GM21360 (cell line): Measurements from ENCODE around the gene ZC3H7A.

ENCODE experiments used
- ATAC-seq: cut with Tn5 transposase; IDR thresholded peaks from one replicate; pipeline ENCODE4 v1.9.1; 2021; ENCODE audit warnings: mild to moderate bottlenecking, moderate library complexity; ENCODE audit not compliant: unreplicated experiment

Gene ZC3H7A

DNA sequence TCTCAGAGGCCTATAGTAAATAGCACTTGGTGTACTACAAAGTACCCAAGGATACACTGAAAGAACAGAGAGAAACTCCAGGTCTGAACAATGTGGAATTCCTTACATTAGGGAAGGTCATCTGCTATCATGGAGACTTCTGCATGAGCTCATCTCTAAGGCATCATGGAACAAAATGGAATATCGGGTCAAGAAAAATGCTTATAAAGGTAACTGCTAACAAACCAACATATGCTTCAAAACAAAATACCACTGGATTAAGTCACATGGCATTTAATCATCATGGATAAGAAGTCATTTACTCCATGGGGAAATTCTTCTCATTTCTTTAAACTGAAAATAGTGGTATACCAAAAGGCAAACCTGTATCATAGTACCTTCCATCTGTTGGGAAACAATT is 88.6 kb downstream of the ZC3H7A start:
- ATAC-seq: no peak

DNA sequence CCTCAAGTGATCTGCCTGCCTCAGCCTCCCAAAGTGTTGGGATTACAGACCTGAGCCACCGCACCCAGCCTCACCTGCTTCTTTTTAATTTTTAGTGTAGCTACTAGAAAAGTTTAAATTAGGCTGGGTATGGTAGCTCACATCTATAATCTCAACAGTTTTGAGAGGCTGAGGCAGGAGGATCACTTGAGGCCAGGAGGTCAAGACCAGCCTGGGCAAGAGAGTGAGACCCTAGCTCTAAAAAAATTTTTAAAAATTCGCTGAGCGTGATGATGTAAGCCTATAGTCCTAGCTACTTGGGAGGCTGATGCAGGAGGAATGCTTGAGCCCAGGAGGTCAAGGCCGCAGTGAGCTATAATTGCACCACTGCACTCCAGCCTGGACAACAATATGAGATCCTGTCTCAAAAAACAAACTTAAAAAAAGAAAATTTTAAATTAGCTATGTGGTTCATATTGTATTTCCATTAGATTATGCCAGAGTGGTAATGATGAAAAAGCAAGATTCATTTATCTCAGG is 89.3 kb downstream of the ZC3H7A start:
- no peak for ATAC-seq

- ATAC-seq: no peak
These were observed 90.8 kb downstream of the ZC3H7A start for GRCh38 chr16:11706180-11706742.

- no peak for ATAC-seq
These were observed 91.6 kb downstream of the ZC3H7A start for GRCh38 chr16:11705311-11706025.
